ENCODE measurements around the gene MOGAT2.
"Not testable (repeated sequence)": the region's sequence is repeated elsewhere in the genome, so short reads cannot be mapped to it uniquely, and the experiment has no call there.

The MOGAT2 gene

GRCh38 chr11:75717608-75718418, at the start of gene MOGAT2:
TSS of gene MOGAT2 (plus strand) at chr11:75717838. CDS start at chr11:75717889, 51 bp downstream.
- in situ Hi-C loops (cut with HindIII; ENCODE audit: low sequenced_read_pairs), result no loop called here

- in situ Hi-C loops (cut with HindIII; ENCODE audit: low sequenced_read_pairs), result no loop called here
Measured at GRCh38 chr11:75668451-75669297, 49.0 kb upstream of the MOGAT2 start, which contains the start of gene MAP6. TSS of gene MAP6 (minus strand) at chr11:75669038. CDS start at chr11:75668369, 669 bp downstream.

- in situ Hi-C loops (cut with HindIII; ENCODE audit: low sequenced_read_pairs), result no loop called here
Measured at GRCh38 chr11:75673977-75674582, 43.6 kb upstream of the MOGAT2 start.

GRCh38 chr11:75677275-75677674, 40.4 kb upstream of the MOGAT2 start:
- in situ Hi-C loops (cut with HindIII; ENCODE audit: low sequenced_read_pairs), result no loop called here

- in situ Hi-C loops (cut with HindIII; ENCODE audit: low sequenced_read_pairs), result no loop called here
Measured at GRCh38 chr11:75677909-75678308, 39.7 kb upstream of the MOGAT2 start.

GRCh38 chr11:75678620-75679259, 38.9 kb upstream of the MOGAT2 start:
- in situ Hi-C loops (cut with HindIII; ENCODE audit: low sequenced_read_pairs), result no loop called here

- in situ Hi-C loops (cut with HindIII; ENCODE audit: low sequenced_read_pairs), result no loop called here
Measured at GRCh38 chr11:75679566-75679965, 38.1 kb upstream of the MOGAT2 start.

- in situ Hi-C loops (cut with HindIII; ENCODE audit: low sequenced_read_pairs), result not testable (repeated sequence)
Measured at GRCh38 chr11:75683856-75684255, 33.8 kb upstream of the MOGAT2 start.

GRCh38 chr11:75689863-75690609, 27.6 kb upstream of the MOGAT2 start:
- in situ Hi-C loops (cut with HindIII; ENCODE audit: low sequenced_read_pairs), result no loop called here

- in situ Hi-C loops (cut with HindIII; ENCODE audit: low sequenced_read_pairs), result no loop called here
Measured at GRCh38 chr11:75691804-75692203, 25.8 kb upstream of the MOGAT2 start.

- in situ Hi-C loops (cut with HindIII; ENCODE audit: low sequenced_read_pairs), result no loop called here
Measured at GRCh38 chr11:75697906-75698581, 19.6 kb upstream of the MOGAT2 start.

GRCh38 chr11:75700940-75701339, 16.7 kb upstream of the MOGAT2 start:
- in situ Hi-C loops (cut with HindIII; ENCODE audit: low sequenced_read_pairs), result no loop called here

- in situ Hi-C loops (cut with HindIII; ENCODE audit: low sequenced_read_pairs), result no loop called here
Measured at GRCh38 chr11:75703695-75704237, 13.9 kb upstream of the MOGAT2 start.

GRCh38 chr11:75705541-75705940, 12.1 kb upstream of the MOGAT2 start:
- in situ Hi-C loops (cut with HindIII; ENCODE audit: low sequenced_read_pairs), result no loop called here

- in situ Hi-C loops (cut with HindIII; ENCODE audit: low sequenced_read_pairs), result no loop called here
Measured at GRCh38 chr11:75706260-75706729, 11.3 kb upstream of the MOGAT2 start.

GRCh38 chr11:75714211-75714610, 3.4 kb upstream of the MOGAT2 start:
- in situ Hi-C loops (cut with HindIII; ENCODE audit: low sequenced_read_pairs), result no loop called here

- in situ Hi-C loops (cut with HindIII; ENCODE audit: low sequenced_read_pairs), result no loop called here
Measured at GRCh38 chr11:75715688-75716087, 1.9 kb upstream of the MOGAT2 start.

GRCh38 chr11:75716659-75717058, 979 bp upstream of the MOGAT2 start:
- in situ Hi-C loops (cut with HindIII; ENCODE audit: low sequenced_read_pairs), result no loop called here
